Hematopoietic multipotent progenitor cell treated with erythropoietin and hydrocortisone succinate and interleukin-3 and kit ligand, for 6 days (in vitro differentiated cells): ENCODE results near the gene ING3.

Experiments used
- DNase-seq: peaks from one replicate; pipeline ENCODE4 v3.0.0-alpha.2; 2015

Gene ING3

GRCh38 chr7:120989257-120990220 is 39.0 kb downstream of the ING3 start:
- DNase-seq, result no peak

- peak; percentile 36 for DNase-seq
Observed at GRCh38 chr7:120990468-120991118, 40.0 kb downstream of the ING3 start.

GRCh38 chr7:120991161-120991560 is 40.6 kb downstream of the ING3 start:
- no peak for DNase-seq

- DNase-seq, result peak; percentile 25
Observed at GRCh38 chr7:120991581-120991980, 41.0 kb downstream of the ING3 start.

GRCh38 chr7:120992272-120992964 is 41.8 kb downstream of the ING3 start:
- DNase-seq, result no peak

- no peak for DNase-seq
Observed at GRCh38 chr7:120992965-120993494, 42.5 kb downstream of the ING3 start.

GRCh38 chr7:120993553-120994191 is 43.1 kb downstream of the ING3 start:
- no peak for DNase-seq

GRCh38 chr7:120994512-120995410 is 44.2 kb downstream of the ING3 start:
- DNase-seq, result no peak

GRCh38 chr7:120995654-120996053 is 45.1 kb downstream of the ING3 start:
- DNase-seq, result no peak

- peak; percentile 92 for DNase-seq
Observed at GRCh38 chr7:120996333-120996987, 45.9 kb downstream of the ING3 start.

GRCh38 chr7:120996988-120997345 is 46.4 kb downstream of the ING3 start:
- no peak for DNase-seq

- DNase-seq, result no peak
Observed at GRCh38 chr7:120997882-120998474, 47.4 kb downstream of the ING3 start.

GRCh38 chr7:120998520-120998919 is 47.9 kb downstream of the ING3 start:
- DNase-seq, result no peak

- no peak for DNase-seq
Observed at GRCh38 chr7:120998996-120999565, 48.5 kb downstream of the ING3 start.

- DNase-seq, result peak; percentile 64
Observed at GRCh38 chr7:121000081-121000983, 49.8 kb downstream of the ING3 start.

- DNase-seq, result no peak
Observed at GRCh38 chr7:121001234-121001906, 50.8 kb downstream of the ING3 start.

- no peak for DNase-seq
Observed at GRCh38 chr7:121002048-121002756, 51.6 kb downstream of the ING3 start.

GRCh38 chr7:121002757-121003200 is 52.2 kb downstream of the ING3 start:
- DNase-seq, result no peak
